ENCODE measurements around the gene TNFRSF8. TPM values are rescaled to one million over a fixed set of nuclear protein-coding genes. Genes with fewer than 3 reads are reported as not detected.

TNFRSF8 gene
- total RNA-seq, 4 donors from 2014 or later = not detected

- H3K9me3 ChIP-seq = no peaks in the 10 kb centered on the region
- no peak for TF ChIP-seq POLR2A (IDR thresholded peaks at IDR 0.05)
- TF ChIP-seq, protein P1, sequence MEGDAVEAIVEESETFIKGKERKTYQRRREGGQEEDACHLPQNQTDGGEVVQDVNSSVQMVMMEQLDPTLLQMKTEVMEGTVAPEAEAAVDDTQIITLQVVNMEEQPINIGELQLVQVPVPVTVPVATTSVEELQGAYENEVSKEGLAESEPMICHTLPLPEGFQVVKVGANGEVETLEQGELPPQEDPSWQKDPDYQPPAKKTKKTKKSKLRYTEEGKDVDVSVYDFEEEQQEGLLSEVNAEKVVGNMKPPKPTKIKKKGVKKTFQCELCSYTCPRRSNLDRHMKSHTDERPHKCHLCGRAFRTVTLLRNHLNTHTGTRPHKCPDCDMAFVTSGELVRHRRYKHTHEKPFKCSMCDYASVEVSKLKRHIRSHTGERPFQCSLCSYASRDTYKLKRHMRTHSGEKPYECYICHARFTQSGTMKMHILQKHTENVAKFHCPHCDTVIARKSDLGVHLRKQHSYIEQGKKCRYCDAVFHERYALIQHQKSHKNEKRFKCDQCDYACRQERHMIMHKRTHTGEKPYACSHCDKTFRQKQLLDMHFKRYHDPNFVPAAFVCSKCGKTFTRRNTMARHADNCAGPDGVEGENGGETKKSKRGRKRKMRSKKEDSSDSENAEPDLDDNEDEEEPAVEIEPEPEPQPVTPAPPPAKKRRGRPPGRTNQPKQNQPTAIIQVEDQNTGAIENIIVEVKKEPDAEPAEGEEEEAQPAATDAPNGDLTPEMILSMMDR (IDR thresholded peaks at IDR 0.05) = no peak
- peak overlapping the region in 1 of 3 donors; percentile 52 for H3K27ac ChIP-seq
- no peaks in the 10 kb centered on the region for H3K36me3 ChIP-seq
- intact Hi-C loops (cut with DNase I) = no loop called here
- no peak overlapping the region for H3K4me3 ChIP-seq (replicated peaks in 1 of 3)
- DNase-seq = no peak
- peaks cover 30 to 54% of the 10 kb centered on the region in 2 donors for H3K4me1 ChIP-seq
- WGBS, 2 donors = 100% methylated on average over 1 to 2 of the region's 2 CpGs
- H3K27me3 ChIP-seq = no peaks in the 10 kb centered on the region
These were observed 88.4 kb downstream of the TNFRSF8 start for GRCh38 chr1:12151465-12151864.

DNA sequence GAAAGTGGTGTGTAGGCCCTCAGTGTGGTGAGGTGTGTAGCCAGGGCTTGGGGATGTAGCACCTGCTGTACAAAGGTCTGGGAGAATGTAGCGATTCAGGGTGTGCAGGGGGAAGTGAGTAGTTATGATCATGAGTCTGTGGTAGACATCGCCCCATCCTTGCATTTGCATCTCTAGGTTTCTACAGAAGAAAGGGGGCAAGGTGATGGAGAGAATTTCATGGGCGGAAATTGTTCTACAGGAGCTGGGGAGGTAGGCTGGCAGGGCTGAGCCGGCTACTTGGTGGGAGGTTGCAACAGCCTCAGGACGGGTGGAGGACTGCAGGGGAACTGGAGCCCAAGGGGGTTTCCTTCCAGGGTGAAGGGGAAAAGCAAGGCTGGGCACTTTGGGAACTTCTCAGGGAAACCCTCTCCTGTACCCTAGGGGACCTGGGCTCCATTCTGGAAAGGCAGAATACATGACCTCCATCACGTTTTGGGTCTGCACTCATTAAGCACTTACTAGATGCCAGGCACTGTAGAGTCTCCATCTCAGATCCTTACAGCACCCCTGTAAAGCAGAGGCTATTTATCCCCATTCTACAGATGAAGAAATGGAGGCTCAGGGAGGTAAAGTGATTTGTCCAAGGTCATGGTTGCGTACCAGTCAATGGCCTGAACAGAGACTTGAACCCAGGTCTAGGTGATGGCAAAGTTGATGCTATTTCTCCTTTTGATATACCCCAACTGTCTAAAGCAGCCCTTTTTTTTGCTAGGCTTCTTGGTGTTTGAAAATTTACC lies 89.2 kb downstream of the TNFRSF8 start:
- WGBS, 2 donors = 89 to 95% methylated on average over 7 of the region's 7 CpGs
- H3K27ac ChIP-seq = no peak overlapping the region
- intact Hi-C loops (cut with DNase I) = no loop called here
- H3K9me3 ChIP-seq = no peaks in the 10 kb centered on the region
- TF ChIP-seq, protein P1 (IDR thresholded peaks at IDR 0.05) = no peak
- TF ChIP-seq POLR2A (IDR thresholded peaks at IDR 0.05) = no peak
- no peaks in the 10 kb centered on the region for H3K36me3 ChIP-seq
- no peaks in the 10 kb centered on the region for H3K27me3 ChIP-seq
- DNase-seq = no peak
- no peak overlapping the region for H3K4me3 ChIP-seq (replicated peaks in 1 of 3)
- peaks cover 30 to 49% of the 10 kb centered on the region in 2 donors for H3K4me1 ChIP-seq

DNA sequence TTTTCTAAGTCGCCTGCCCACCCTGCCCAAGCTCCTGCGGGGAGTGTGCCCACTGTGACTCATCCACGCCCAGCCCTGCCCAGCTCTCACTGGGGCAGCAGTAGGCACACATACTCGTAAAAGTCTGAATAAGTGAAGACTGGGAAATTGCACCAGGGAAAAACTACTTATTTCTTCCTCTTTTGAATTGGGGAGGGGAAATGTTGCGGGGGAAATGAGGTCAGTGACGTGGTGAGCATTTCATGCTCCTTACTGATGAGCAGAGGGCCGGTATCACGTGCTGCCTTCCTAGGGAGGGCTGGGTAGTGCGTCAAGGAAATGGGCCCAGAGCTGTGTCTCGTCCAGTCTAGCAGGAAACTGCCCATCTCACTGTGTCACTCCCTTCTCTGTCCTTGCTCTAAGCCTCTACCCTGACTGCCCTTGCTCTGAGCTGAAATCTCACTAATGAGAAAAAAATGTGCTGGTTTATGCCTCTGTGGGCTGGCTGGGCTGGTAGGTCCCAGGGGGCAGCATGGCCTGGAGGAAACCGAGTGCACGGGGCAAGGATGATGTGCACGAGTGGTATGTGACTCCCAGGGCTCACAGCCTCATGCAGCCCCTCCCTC lies 90.2 kb downstream of the TNFRSF8 start:
- intact Hi-C loops (cut with DNase I) = no loop called here
- Histone ChIP-seq H3K4me3 (replicated peaks in 1 of 3) (no peak overlapping the region), H3K27ac (peak overlapping the region in 2 of 3 donors; percentile 17 to 47), H3K27me3 (no peaks in the 10 kb centered on the region), H3K4me1 (peaks cover 30 to 49% of the 10 kb centered on the region in 2 donors), H3K9me3 (no peaks in the 10 kb centered on the region), H3K36me3 (no peaks in the 10 kb centered on the region)
- peak in 1 of 2 donors; percentile 16 for TF ChIP-seq POLR2A (IDR thresholded peaks at IDR 0.05)
- TF ChIP-seq, protein P1 (IDR thresholded peaks at IDR 0.05) = no peak
- peak in 1 of 2 donors; percentile 36 for DNase-seq
- WGBS, 2 donors = 55 to 73% methylated on average over 12 to 13 of the region's 13 CpGs

- TF ChIP-seq, protein P1 (IDR thresholded peaks at IDR 0.05) = no peak
- no peak for TF ChIP-seq POLR2A (IDR thresholded peaks at IDR 0.05)
- Histone ChIP-seq H3K27me3 (no peaks in the 10 kb centered on the region), H3K4me1 (peaks cover 17 to 39% of the 10 kb centered on the region in 2 donors), H3K4me3 (replicated peaks in 1 of 3) (no peak overlapping the region), H3K9me3 (no peaks in the 10 kb centered on the region), H3K36me3 (no peaks in the 10 kb centered on the region), H3K27ac (no peak overlapping the region)
- WGBS, 2 donors = 75 to 98% methylated on average over 2 of the region's 2 CpGs
- DNase-seq = no peak
- intact Hi-C loops (cut with DNase I) = no loop called here
These were observed 92.2 kb downstream of the TNFRSF8 start for GRCh38 chr1:12155328-12155727.

Data from thyroid gland (tissue), 4 donors.